Measurements from ENCODE around the gene ACIN1. TPM values are rescaled to one million over a fixed set of nuclear protein-coding genes. Genes with fewer than 3 reads are reported as not detected.

ACIN1 gene
- total RNA-seq, 1 experiment from 2014 or later = 164 TPM

DNA sequence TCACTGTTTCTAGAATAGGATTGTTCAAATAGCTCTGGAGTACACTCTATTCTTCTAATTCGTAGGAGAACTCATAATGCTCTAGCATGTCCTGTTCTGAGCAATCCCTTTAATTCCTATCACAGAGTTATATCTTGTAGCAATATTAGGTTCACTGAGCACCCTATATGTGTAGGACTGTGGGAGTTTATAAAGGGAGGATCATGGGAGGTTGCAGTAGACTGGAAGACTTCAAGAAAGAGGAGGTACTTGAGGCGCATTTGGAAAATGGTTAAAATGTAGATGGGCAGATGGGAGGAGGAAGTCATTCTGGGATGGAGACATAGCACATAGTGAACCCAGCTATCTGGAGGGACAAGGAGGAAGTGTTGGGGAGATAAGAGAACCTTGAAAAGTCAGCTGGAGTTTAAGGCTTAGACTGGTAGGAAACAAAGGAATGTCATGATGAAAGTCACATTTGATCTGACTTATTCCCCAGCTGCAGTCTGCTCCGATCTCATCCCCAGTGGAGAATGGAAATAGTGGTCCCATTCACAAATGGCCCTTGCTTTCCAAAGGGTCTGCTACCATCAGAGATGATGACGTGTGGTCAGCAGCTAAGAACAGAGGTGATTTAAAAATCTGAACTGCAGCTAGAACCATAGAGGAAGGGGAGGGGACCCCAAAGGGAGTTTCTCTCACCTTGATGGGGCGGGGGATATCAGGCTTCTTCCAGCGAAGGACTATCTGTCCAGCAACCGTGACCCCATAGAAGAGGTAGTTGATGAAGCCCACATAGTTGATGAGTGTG is 34.2 kb upstream of the ACIN1 start:
- H3K4me1 ChIP-seq = no peaks in the 10 kb centered on the region
- H3K27me3 ChIP-seq = peaks cover 21% of the 10 kb centered on the region
- no peak for DNase-seq
- no peak overlapping the region for H3K4me3 ChIP-seq
- no peaks in the 10 kb centered on the region for H3K36me3 ChIP-seq
- H3K9me3 ChIP-seq (replicated peaks) = no peaks in the 10 kb centered on the region
- H3K27ac ChIP-seq = no peak overlapping the region

GRCh38 chr14:23127861-23128260 is 32.9 kb upstream of the ACIN1 start:
- Histone ChIP-seq H3K9me3 (replicated peaks) (no peaks in the 10 kb centered on the region), H3K27ac (no peak overlapping the region), H3K4me3 (no peak overlapping the region), H3K27me3 (peaks cover 21% of the 10 kb centered on the region), H3K4me1 (peaks cover 5% of the 10 kb centered on the region; the same call in 1 of the 2 replicates), H3K36me3 (no peaks in the 10 kb centered on the region)
- DNase-seq = no peak

DNA sequence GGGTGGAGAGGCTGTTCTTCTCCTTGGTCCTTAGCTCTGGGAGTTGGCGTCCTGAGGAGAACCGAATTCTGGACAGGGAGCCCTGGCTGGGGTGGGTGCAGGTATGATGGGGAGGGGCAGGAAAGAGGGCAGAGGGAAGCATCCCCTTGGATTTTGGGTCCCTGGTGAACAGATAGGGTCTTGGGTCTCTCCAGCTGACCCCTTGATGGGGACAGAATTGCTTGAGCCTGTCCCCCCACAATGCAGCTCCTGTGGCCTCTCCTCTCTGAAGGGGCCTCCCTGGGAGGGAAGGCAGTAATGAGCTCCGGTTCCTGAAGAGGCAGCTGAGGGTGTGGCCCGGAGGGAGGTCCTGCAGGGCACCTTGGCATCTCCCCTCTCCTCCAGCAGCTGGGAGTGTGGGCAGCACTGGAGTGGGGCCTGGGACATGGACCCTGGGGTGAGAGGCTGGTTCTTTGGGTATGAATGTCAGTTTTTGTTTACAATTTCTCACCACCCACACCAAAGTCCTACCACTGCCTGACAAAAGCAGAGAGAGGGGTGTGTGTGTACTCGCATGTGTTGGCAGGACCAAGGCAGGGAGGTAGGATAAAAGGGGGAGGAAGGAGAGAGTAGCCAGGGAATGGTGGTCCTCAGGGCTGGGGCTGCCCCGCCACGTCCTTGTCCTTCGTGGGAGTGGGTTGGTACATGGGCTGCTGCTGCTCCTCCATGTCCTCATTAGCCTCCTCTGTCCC is 31.8 kb upstream of the ACIN1 start:
- Histone ChIP-seq H3K27me3 (peaks cover 21% of the 10 kb centered on the region), H3K9me3 (replicated peaks) (no peaks in the 10 kb centered on the region), H3K4me3 (no peak overlapping the region), H3K27ac (no peak overlapping the region), H3K36me3 (no peaks in the 10 kb centered on the region), H3K4me1 (peaks cover 6% of the 10 kb centered on the region; the same call in 1 of the 2 replicates)
- no peak for DNase-seq

DNA sequence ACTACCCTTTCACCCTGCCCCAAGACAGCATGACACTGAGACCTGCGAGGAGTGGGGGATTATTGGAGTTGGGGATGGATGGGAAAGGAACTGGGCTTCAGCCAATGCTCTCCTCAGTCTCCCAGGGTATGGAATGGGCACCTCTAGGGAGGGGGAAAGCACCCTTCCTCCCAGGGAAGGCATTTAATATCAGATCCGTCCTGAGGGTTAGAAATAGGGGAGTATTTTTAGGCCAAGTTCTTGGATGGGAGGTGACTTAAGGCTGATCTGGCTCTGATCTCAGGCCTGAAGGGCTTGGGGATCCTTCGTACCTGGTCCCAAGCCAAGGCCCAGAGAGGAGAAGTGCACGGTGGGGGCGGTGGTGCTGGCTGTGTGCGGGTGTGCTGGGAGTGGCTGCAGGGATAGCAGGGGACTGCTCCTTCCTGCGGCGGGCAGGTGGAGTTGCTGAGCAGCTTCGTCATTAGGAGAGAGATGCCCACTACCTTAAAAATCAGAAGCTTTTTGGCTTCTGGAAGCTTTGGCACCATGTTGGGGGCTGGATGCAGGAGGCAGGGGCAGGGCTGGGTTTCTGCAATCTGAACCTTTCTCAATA is 31.1 kb upstream of the ACIN1 start:
- no peak overlapping the region for H3K4me3 ChIP-seq
- no peaks in the 10 kb centered on the region for H3K9me3 ChIP-seq (replicated peaks)
- H3K27me3 ChIP-seq = peaks cover 21% of the 10 kb centered on the region
- no peak for DNase-seq
- H3K36me3 ChIP-seq = no peaks in the 10 kb centered on the region
- H3K27ac ChIP-seq = no peak overlapping the region
- peaks cover 6% of the 10 kb centered on the region; the same call in 1 of the 2 replicates for H3K4me1 ChIP-seq

GRCh38 chr14:23125011-23125410 is 30.1 kb upstream of the ACIN1 start:
- peaks cover 19% of the 10 kb centered on the region for H3K27me3 ChIP-seq
- H3K4me1 ChIP-seq = peaks cover 6% of the 10 kb centered on the region; the same call in 1 of the 2 replicates
- H3K36me3 ChIP-seq = no peaks in the 10 kb centered on the region
- H3K4me3 ChIP-seq = no peak overlapping the region
- DNase-seq = no peak
- no peaks in the 10 kb centered on the region for H3K9me3 ChIP-seq (replicated peaks)
- H3K27ac ChIP-seq = no peak overlapping the region

GRCh38 chr14:23124337-23124954 is 29.5 kb upstream of the ACIN1 start:
- H3K9me3 ChIP-seq (replicated peaks) = no peaks in the 10 kb centered on the region
- no peak for DNase-seq
- peaks cover 17% of the 10 kb centered on the region for H3K27me3 ChIP-seq
- H3K27ac ChIP-seq = no peak overlapping the region
- H3K36me3 ChIP-seq = no peaks in the 10 kb centered on the region
- H3K4me1 ChIP-seq = peaks cover 6% of the 10 kb centered on the region; the same call in 1 of the 2 replicates
- no peak overlapping the region for H3K4me3 ChIP-seq

- no peaks in the 10 kb centered on the region for H3K9me3 ChIP-seq (replicated peaks)
- H3K27ac ChIP-seq = no peak overlapping the region
- peaks cover 6% of the 10 kb centered on the region; the same call in 1 of the 2 replicates for H3K4me1 ChIP-seq
- DNase-seq = peak; percentile 49 to 58
- H3K4me3 ChIP-seq = no peak overlapping the region
- H3K27me3 ChIP-seq = peaks cover 19% of the 10 kb centered on the region
- no peaks in the 10 kb centered on the region for H3K36me3 ChIP-seq
Observed at GRCh38 chr14:23123419-23123818, 28.5 kb upstream of the ACIN1 start.

GRCh38 chr14:23122086-23122485 is 27.1 kb upstream of the ACIN1 start:
- Histone ChIP-seq H3K27ac (no peak overlapping the region), H3K4me1 (peaks cover 6% of the 10 kb centered on the region; the same call in 1 of the 2 replicates), H3K9me3 (replicated peaks) (no peaks in the 10 kb centered on the region), H3K4me3 (no peak overlapping the region), H3K27me3 (peaks cover 6% of the 10 kb centered on the region), H3K36me3 (no peaks in the 10 kb centered on the region)
- DNase-seq = no peak

DNA sequence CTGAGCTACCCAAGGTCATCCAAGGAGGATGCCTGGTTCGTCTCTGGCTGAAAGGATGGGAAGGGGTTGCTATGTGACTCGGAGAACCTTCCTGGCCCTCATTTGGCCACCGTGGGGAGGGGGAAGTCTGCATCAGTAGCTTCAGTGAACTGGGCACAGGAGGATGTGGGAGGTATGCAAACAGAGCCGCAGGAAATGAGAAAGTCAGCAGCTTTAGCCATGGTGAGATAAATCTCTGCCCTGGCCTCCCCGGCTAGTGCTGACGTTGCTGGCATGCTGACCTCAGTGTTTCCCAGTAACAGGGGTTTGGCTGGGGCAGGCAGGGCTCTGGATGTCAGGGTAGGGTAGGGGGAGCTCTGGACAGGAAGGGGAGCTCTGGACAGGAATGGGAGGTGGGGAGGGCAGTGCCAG is 26.4 kb upstream of the ACIN1 start:
- no peak overlapping the region for H3K4me3 ChIP-seq
- peaks cover 6% of the 10 kb centered on the region; the same call in 1 of the 2 replicates for H3K4me1 ChIP-seq
- no peak for DNase-seq
- H3K36me3 ChIP-seq = no peaks in the 10 kb centered on the region
- no peaks in the 10 kb centered on the region for H3K9me3 ChIP-seq (replicated peaks)
- no peak overlapping the region for H3K27ac ChIP-seq
- peaks cover 3% of the 10 kb centered on the region; the same call in 1 of the 2 replicates for H3K27me3 ChIP-seq

GRCh38 chr14:23120541-23121251 is 25.8 kb upstream of the ACIN1 start:
- H3K27me3 ChIP-seq = peaks cover 3% of the 10 kb centered on the region; the same call in 1 of the 2 replicates
- no peak overlapping the region for H3K27ac ChIP-seq
- H3K36me3 ChIP-seq = no peaks in the 10 kb centered on the region
- H3K9me3 ChIP-seq (replicated peaks) = no peaks in the 10 kb centered on the region
- no peak overlapping the region for H3K4me3 ChIP-seq
- H3K4me1 ChIP-seq = peaks cover 6% of the 10 kb centered on the region; the same call in 1 of the 2 replicates
- DNase-seq = peak; percentile 85 to 94

DNA sequence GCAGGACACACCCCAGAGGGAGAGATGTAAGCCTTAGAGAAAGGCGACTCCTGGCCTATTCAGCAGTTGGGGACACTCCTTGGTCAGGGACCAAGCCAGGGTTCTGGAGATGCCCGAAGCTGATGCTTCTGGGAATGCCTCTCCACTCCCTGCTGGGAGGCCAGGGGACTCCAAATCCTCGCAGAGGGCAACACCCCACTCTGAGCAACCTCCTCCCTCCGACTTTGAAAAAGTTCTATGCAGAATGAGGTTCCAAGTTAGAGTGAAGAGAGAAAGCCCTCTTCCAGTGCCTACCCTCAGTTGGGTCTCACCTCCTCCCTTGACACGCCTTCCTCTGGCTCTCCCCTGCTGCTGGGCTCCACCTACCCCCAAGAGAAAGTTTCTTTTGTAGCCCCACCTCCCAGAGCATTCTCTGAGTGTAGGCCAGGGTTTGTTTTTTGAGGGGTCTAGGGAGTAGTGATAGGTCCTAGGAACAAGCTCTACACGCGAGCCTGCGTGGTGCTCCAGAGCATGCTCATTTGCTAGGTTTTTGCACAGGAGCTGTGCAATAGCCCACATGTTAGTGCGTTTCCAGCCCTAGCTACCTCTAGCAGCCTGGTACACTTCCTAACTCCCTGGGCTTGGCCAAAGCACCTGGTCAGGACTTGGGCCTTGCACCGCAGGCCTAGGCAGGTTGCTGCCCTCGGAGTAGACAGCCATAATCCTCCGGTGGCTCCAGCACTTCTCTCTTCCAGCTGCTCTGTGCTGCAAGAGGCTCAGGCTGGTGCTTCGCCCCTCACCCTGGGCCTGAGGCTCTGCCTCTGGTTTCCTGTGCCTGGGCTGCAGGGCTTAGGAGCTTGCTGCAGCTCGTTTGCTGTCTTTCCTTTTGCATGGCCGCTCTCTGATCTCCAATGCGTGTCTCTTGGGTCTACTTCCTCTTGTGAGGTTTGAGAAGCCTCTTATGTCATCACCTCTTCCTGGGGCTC is 24.7 kb upstream of the ACIN1 start:
- no peak overlapping the region for H3K4me3 ChIP-seq
- H3K27me3 ChIP-seq = peaks cover 3% of the 10 kb centered on the region; the same call in 1 of the 2 replicates
- H3K27ac ChIP-seq = no peak overlapping the region
- no peaks in the 10 kb centered on the region for H3K36me3 ChIP-seq
- no peaks in the 10 kb centered on the region for H3K9me3 ChIP-seq (replicated peaks)
- H3K4me1 ChIP-seq = peaks cover 13% of the 10 kb centered on the region
- DNase-seq = no peak

DNA sequence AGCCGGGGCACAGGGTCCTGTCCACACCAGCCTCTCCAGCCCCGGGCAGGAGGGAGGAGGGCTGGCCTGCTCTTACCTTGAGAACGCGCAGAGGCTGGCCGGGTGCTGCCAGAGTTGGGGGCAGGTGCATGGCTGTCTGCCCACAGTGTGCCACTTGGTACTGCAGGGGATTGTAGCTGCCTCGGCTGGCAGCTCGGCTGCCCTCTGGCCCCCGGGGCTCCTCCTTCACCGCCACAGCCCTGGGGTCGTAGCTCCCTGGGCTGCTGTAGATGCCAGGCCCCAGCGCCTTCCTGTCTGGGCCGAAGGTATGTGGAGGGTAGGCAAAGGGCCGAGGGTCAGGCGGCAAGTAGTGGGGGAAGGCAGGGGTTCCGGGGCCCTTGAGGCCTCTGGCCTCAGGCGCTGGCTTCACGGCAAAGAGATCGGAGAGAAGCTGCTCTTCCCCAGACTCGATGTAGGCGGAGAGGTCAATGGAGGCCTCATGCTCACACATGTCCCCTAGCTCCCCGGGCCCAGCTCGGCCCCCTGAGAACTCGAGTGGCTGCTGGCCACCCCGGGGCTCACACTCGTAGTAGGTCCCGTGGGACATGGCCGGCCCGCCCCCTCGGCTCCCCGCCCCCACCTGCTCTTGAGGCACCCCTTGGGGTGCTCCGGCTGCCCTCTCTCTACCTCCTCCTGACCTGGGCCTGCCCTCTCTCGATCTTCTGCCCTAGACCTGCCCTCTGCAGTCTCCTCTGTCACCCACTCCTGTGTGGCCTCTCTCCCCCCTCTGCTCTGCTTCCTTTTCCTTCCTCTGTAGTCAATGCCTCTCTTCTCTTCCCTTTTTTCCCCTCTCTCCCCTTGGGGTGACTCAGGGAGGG is 23.8 kb upstream of the ACIN1 start, which contains the start of gene CEBPE:
CEBPE (minus strand) TSS at position 750 of the 857 bp plus-strand sequence; CDS start at position 586, 164 bp downstream.
- Histone ChIP-seq H3K27ac (no peak within 1 kb of the TSS), H3K4me1 (peaks cover 18% of the 10 kb centered on the region)
- no peak for DNase-seq

More for the DNA sequence above, 23.8 kb upstream of the ACIN1 start, which contains the start of gene CEBPE:
- peaks cover 3% of the 10 kb centered on the region; the same call in 1 of the 2 replicates for H3K27me3 ChIP-seq
- H3K36me3 ChIP-seq = no peaks in the 10 kb centered on the region
- no peaks in the 10 kb centered on the region for H3K9me3 ChIP-seq (replicated peaks)
- H3K4me3 ChIP-seq = no peak within 1 kb of the TSS

Measured in SJCRH30 (cell line).